HepG2 (cell line): ENCODE data around the gene PRSS36. TPM values are rescaled to one million over a fixed set of nuclear protein-coding genes. Genes with fewer than 3 reads are reported as not detected.

Source experiments
- CHD2 ChIP-seq: IDR thresholded peaks from 2 replicates; pipeline ENCODE4 v1.6.1; 2011; ENCODE audit warnings: low read depth, low read length, improper control_type of control experiment
- CREBL2 ChIP-seq: sonication (generic); formaldehyde crosslinking; IDR thresholded peaks from 2 replicates; pipeline ENCODE4 v1.8.1; 2023; ENCODE audit warnings: missing genetic modification reagents, mild to moderate bottlenecking, borderline replicate concordance
- CSRNP2 ChIP-seq: sonication (generic); formaldehyde crosslinking; conservative IDR thresholded peaks from 2 replicates; pipeline ENCODE4 v1.8.0; 2022; ENCODE audit warnings: low read depth, missing genetic modification reagents
- HMGA1 ChIP-seq: sonication (generic); formaldehyde crosslinking; conservative IDR thresholded peaks from 2 replicates; pipeline ENCODE4 v1.4.0; 2020; ENCODE audit warnings: missing genetic modification reagents
- LBX2 ChIP-seq: sonication (generic); formaldehyde crosslinking; IDR thresholded peaks from 2 replicates; pipeline ENCODE4 v1.5.0; 2020; ENCODE audit warnings: missing genetic modification reagents, mild to moderate bottlenecking, borderline replicate concordance
- MAFF ChIP-seq: IDR thresholded peaks from 2 replicates; pipeline ENCODE4 v1.6.1; 2011; ENCODE audit warnings: low read depth, low read length, improper control_type of control experiment
- PHF8 ChIP-seq: sonication (generic); formaldehyde crosslinking; IDR thresholded peaks from 2 replicates; pipeline ENCODE4 v1.5.0; 2020; ENCODE audit warnings: missing genetic modification reagents
- PREB ChIP-seq: sonication (generic); formaldehyde crosslinking; IDR thresholded peaks from 2 replicates; pipeline ENCODE4 v1.4.0; 2020; ENCODE audit warnings: missing genetic modification reagents
- RAD21 ChIP-seq: fragments of 450-650 bp; formaldehyde crosslinking; IDR thresholded peaks from 2 replicates; pipeline ENCODE4 v1.5.0; 2020; ENCODE audit warnings: mild to moderate bottlenecking
- RFX3 ChIP-seq: IDR thresholded peaks from 2 replicates; pipeline ENCODE4 v1.6.1; 2016; ENCODE audit warnings: missing biosample characterization, missing genetic modification reagents
- RFXANK ChIP-seq: IDR thresholded peaks from 2 replicates; pipeline ENCODE4 v1.6.1; 2016
- RNF219 ChIP-seq: sonication (generic); formaldehyde crosslinking; IDR thresholded peaks from 2 replicates; pipeline ENCODE4 v1.5.0; 2020; ENCODE audit warnings: mild to moderate bottlenecking, missing genetic modification reagents
- SALL1 ChIP-seq: sonication (generic); formaldehyde crosslinking; IDR thresholded peaks from 2 replicates; pipeline ENCODE4 v1.8.0; 2022; ENCODE audit warnings: mild to moderate bottlenecking, missing genetic modification reagents
- THAP11 ChIP-seq: IDR thresholded peaks from 2 replicates; pipeline ENCODE4 v1.6.1; 2016; ENCODE audit warnings: missing biosample characterization, missing genetic modification reagents
- ZNF646 ChIP-seq: sonication (generic); formaldehyde crosslinking; IDR thresholded peaks from 2 replicates; pipeline ENCODE4 v1.9.0; 2021; ENCODE audit warnings: mild to moderate bottlenecking, missing genetic modification reagents
- ZNF709 ChIP-seq: sonication (generic); formaldehyde crosslinking; IDR thresholded peaks from 2 replicates; pipeline ENCODE4 v1.5.0; 2020; ENCODE audit warnings: mild to moderate bottlenecking, missing genetic modification reagents
- ZNF83 ChIP-seq: sonication (generic); formaldehyde crosslinking; IDR thresholded peaks from 2 replicates; pipeline ENCODE4 v1.4.0; 2020; ENCODE audit warnings: missing genetic modification reagents, mild to moderate bottlenecking, borderline replicate concordance
- polyA plus RNA-seq, 8 experiments: library from polyadenylated mRNA; depleted of rRNA in 3 of 8; stranded (reverse) in 7 of 8; unstranded in 1 of 8; fragments of >200 nt; fragmentation: Illumina TruSeq in 4 of 8; extraction: Trizol in 4 of 8; gene quantifications; 2 replicates each; pipeline versions ENCODE4 v1.2.1 to v1.2.3, GENCODE V29; 2011 to 2016; ENCODE audit warnings: low read depth in 4 of 8, missing spikeins in 1 of 8, mixed read lengths in 1 of 8; ENCODE audit not compliant: insufficient read depth in 1 of 8
- total RNA-seq, 5 experiments: library from RNA; depleted of rRNA; stranded (reverse); fragments of >200 nt; fragmentation: Illumina TruSeq; extraction: Trizol; gene quantifications; 2 replicates each; pipeline ENCODE4 v1.2.3, GENCODE V29; 2016; ENCODE audit warnings: low read depth in 1 of 5

The PRSS36 gene
- total and polyA plus RNA-seq, 2 of the 13 experiments (the other 11 are each of a cell fraction or from before 2014, with no cell fraction given), result 1.5 to 2.1 TPM

- peak; percentile 93 for TF ChIP-seq ZNF646 (CRISPR knock-in tag)
- TF ChIP-seq RNF219 (CRISPR knock-in tag), result no peak
- TF ChIP-seq CREBL2 (CRISPR knock-in tag), result 0 out of 2 replicates have a peak, but pooled peaks have one; percentile 57
- no peak for TF ChIP-seq LBX2
- TF ChIP-seq ZNF709 (CRISPR knock-in tag), result no peak
- no peak; the same call in 1 of the 2 replicates for TF ChIP-seq PHF8 (CRISPR knock-in tag)
- no peak for TF ChIP-seq HMGA1 (CRISPR knock-in tag)
- no peak for TF ChIP-seq MAFF
- peak; percentile 43; the same call in 1 of the 2 replicates for TF ChIP-seq SALL1 (CRISPR knock-in tag)
- TF ChIP-seq THAP11 (CRISPR knock-in tag), result 0 out of 2 replicates have a peak, but pooled peaks have one; percentile 12
- no peak for TF ChIP-seq CHD2
- no peak for TF ChIP-seq CSRNP2 (CRISPR knock-in tag)
- TF ChIP-seq RAD21 (CRISPR knock-in tag), result no peak
- TF ChIP-seq RFXANK, result no peak
- TF ChIP-seq ZNF83 (CRISPR knock-in tag), result no peak
- TF ChIP-seq RFX3 (CRISPR knock-in tag), result no peak
- no peak for TF ChIP-seq PREB (CRISPR knock-in tag)
Observed at GRCh38 chr16:31135535-31136286, 14.2 kb downstream of the PRSS36 start, which contains the start of gene PRSS8 (continued).
